Heart right ventricle (tissue), 16 donors: Measurements from ENCODE around the gene AGTR1. TPM values are rescaled to one million over a fixed set of nuclear protein-coding genes. Genes with fewer than 3 reads are reported as not detected.

ENCODE experiments used
- ATAC-seq, 8 donors: fragments of 200-7000 bp; cut with Tn5 transposase; one replicate each; pipeline ENCODE4 v1.9.1; 2020; ENCODE audit warnings: mild to moderate bottlenecking in 8 of 8, moderate library complexity in 8 of 8, moderate number of reproducible peaks in 1 of 8
- DNase-seq, 2 donors: peaks; one replicate each; pipeline ENCODE4 v3.0.0-alpha.2; 2020
- H3K27ac ChIP-seq, 10 donors: fragments of 200-600 bp; sonication (generic) in 2 of 10; one replicate each; pipeline versions ENCODE4 v1.5.0 to v1.8.0; 2020 to 2022; ENCODE audit warnings: mild to moderate bottlenecking in 3 of 10
- H3K27me3 ChIP-seq, 7 donors: fragments of 200-600 bp; one replicate each; pipeline ENCODE4 v1.8.0; 2021 to 2022; ENCODE audit warnings: mild to moderate bottlenecking in 2 of 7
- H3K36me3 ChIP-seq, 9 donors: fragments of 200-600 bp; sonication (generic) in 1 of 9; one replicate each; pipeline versions ENCODE4 v1.5.0 to v1.8.0; 2020 to 2022; ENCODE audit warnings: mild to moderate bottlenecking in 2 of 9
- H3K4me1 ChIP-seq, 9 donors: fragments of 200-600 bp; sonication (generic) in 1 of 9; one replicate each; pipeline versions ENCODE4 v1.5.0 to v1.8.0; 2020 to 2022; ENCODE audit warnings: mild to moderate bottlenecking in 4 of 9
- H3K4me3 ChIP-seq, 10 donors: fragments of 200-600 bp; sonication (generic) in 2 of 10; one replicate each; pipeline versions ENCODE4 v1.5.0 to v1.8.0; 2020 to 2022; ENCODE audit warnings: mild to moderate bottlenecking in 7 of 10, moderate library complexity in 2 of 10
- H3K9me3 ChIP-seq, 11 donors: fragments of 200-600 bp in 10 of 11; sonication (generic) in 2 of 11; one replicate each; pipeline versions ENCODE4 v1.5.0 to v1.8.0; 2013 to 2022; ENCODE audit warnings: mild to moderate bottlenecking in 2 of 11, control low read depth in 1 of 11, moderate library complexity in 1 of 11
- WGBS, 2 donors: extraction: QIAGEN DNeasy Blood & Tissue Kit; methylation state at CpG; one replicate each; pipeline ENCODE4 v1.1.7; 2013; ENCODE audit warnings: inconsistent platforms in 1 of 2; 5-methylcytosine and 5-hydroxymethylcytosine counted together
- intact Hi-C, 10 donors: fragments of 100-400 bp; cut with DNase I; formaldehyde crosslinking; loops; one replicate each; pipeline versions ENCODE4 v1.11.1 to v1.14.2; 2022
- long read RNA-seq, 3 donors: library from polyadenylated mRNA; unstranded; transcript quantifications; one replicate each; pipeline ENCODE4 v2.0.0, GENCODE V29; 2020 to 2021
- polyA plus RNA-seq, 2 donors: library from polyadenylated mRNA; stranded (reverse); fragments of 200-250 nt; gene quantifications; one replicate each; pipeline ENCODE4 v1.2.3, GENCODE V29; 2013
- total RNA-seq, 10 donors: library from RNA; stranded (reverse); fragmentation: NEBNext Ultra II Directional in 3 of 10; extraction: Animal tissue kit (Norgen Biotek cat#: 25700) in 3 of 10; gene quantifications; one replicate each; pipeline versions ENCODE4 v1.2.1 to v1.2.4, GENCODE V29; 2021 to 2023
- TF ChIP-seq, protein P1 (sequence below), 9 donors: fragments of 200-600 bp; sonication (generic) in 2 of 9; IDR thresholded peaks; one replicate each; pipeline versions ENCODE4 v1.5.0 to v1.8.0; 2021 to 2022; ENCODE audit warnings: antibody characterized with exemption in 9 of 9, mild to moderate bottlenecking in 5 of 9, moderate library complexity in 1 of 9
- donor health status: Arrhythmogenic right ventricular cardiomyopathy.
- donor health status: ischemic (EF 13 %, LVEDD 7.1; RV severe dilation, severe dysfunction).
- donor health status: healthy with polysubstance abuse.
- donor health status: DM: no; HTN: yes; CAD: no.
- donor health status: DM: no; HTN: no; CAD: no.
- donor health status: ischemic (EF 25% LVEDD 6.9; RV normal size, moderate dysfunction).
- donor health status: ischemic (EF 25% LVEDD 5.7; RV mildly dilated, moderate dysfunction).
- donor health status: healthy.
- donor health status: DM: yes; HTN: yes; CAD: no.
- donor health status: Ischemic cardiomyopathy.
- donor health status: ischemic (EF 35%, LVEDD 5.7; RV mildly dilated, moderate dysfunction).
- donor health status: nonischemic (EF 11% LVEDD 7.7; RV severe dilation, severe dysfunction).
- donor health status: DM: yes; HTN: yes; CAD: no.
- donor health status: PGD.
- donor health status: ischemic (EF 29% LVEDD 5.4; RV normal size, mild dysfunction).
- donor health status: nonischemic (EF 23%, LVEDD 6.1; RV moderate dilation, normal function).

AGTR1 gene
- total RNA-seq (1 to 10 TPM in 3 of 10 donors, under 1 TPM in 7; 0.28 to 3.6 (median 0.80) TPM), polyA plus RNA-seq (1 to 10 TPM; 2.5 to 4.5 TPM)
- long read RNA-seq, donor 1, partial matches to known transcripts = 0 of 2 reads
- long read RNA-seq, donor 1, other reads (novel, unspliced or antisense) = 0 of 2 reads
- long read RNA-seq, donor 2, partial matches to known transcripts = 0 of 3 reads
- long read RNA-seq, donor 2, other reads (novel, unspliced or antisense) = 0 of 3 reads
- long read RNA-seq, donor 3 = 0 reads

- 1 to 2% methylated on average over 60 to 61 of the region's 61 CpGs for WGBS, 2 donors
- H3K27me3 ChIP-seq = peaks cover 0 to 37% (median 15%) of the 10 kb centered on the region in 7 donors
- no peaks in the 10 kb centered on the region for H3K9me3 ChIP-seq
- H3K4me3 ChIP-seq = peak within 1 kb of the TSS; percentile 9 to 65 (median 54)
- TF ChIP-seq, protein P1, sequence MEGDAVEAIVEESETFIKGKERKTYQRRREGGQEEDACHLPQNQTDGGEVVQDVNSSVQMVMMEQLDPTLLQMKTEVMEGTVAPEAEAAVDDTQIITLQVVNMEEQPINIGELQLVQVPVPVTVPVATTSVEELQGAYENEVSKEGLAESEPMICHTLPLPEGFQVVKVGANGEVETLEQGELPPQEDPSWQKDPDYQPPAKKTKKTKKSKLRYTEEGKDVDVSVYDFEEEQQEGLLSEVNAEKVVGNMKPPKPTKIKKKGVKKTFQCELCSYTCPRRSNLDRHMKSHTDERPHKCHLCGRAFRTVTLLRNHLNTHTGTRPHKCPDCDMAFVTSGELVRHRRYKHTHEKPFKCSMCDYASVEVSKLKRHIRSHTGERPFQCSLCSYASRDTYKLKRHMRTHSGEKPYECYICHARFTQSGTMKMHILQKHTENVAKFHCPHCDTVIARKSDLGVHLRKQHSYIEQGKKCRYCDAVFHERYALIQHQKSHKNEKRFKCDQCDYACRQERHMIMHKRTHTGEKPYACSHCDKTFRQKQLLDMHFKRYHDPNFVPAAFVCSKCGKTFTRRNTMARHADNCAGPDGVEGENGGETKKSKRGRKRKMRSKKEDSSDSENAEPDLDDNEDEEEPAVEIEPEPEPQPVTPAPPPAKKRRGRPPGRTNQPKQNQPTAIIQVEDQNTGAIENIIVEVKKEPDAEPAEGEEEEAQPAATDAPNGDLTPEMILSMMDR (IDR thresholded peaks at IDR 0.05) = no peak
- peak; percentile 38 to 95 (median 89) for ATAC-seq
- intact Hi-C loops = no loop called here
- no peaks in the 10 kb centered on the region for H3K4me1 ChIP-seq
- peak within 1 kb of the TSS in 7 of 10 donors; percentile 18 to 72 (median 39) for H3K27ac ChIP-seq
- DNase-seq = peak; percentile 67 to 79
- H3K36me3 ChIP-seq = no peaks in the 10 kb centered on the region
These were observed at the start of gene AGTR1 for GRCh38 chr3:148697306-148698189. Gene AGTR1, plus strand, starts transcription at chr3:148697903. Its CDS starts 43,133 bp downstream, at chr3:148741036.

DNA sequence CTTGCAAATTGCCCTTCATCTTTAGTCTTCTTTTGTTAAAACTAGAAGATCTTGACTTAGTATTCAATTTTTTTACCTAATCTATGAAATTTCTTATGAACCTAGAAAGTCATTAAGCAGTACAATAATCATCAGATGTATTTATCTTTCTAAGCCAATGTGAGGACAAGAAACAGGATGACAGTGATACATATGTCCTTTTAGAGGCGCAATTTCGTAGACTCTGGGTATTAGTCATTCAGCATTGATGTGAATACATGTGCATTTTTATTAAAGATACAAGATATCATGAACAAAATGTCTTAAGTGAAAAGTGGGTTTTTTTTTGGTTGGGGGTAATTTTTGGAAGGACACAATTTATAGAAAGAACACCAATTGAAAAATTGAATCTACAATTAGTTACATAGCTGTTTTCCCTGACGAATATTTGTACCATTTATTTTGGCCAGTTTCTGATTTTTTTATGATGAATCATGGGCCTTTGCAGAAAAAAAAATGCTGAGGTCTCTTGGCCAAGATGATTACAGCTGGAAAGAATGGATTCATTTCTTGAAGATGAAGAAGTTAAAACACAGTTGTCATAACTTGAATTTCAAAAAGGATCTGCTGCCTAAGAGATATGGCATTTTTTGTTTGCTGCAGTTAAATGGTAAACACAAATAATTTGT, 48.9 kb upstream of the AGTR1 start:
- ATAC-seq (peak in 2 of 8 donors; percentile 46 to 67), DNase-seq (no peak)
- whole genome bisulfite sequencing, 2 donors = 64 to 77% methylated on average over 3 of the region's 3 CpGs
- peaks cover 0 to 5% (median 0%) of the 10 kb centered on the region in 9 donors for H3K4me1 ChIP-seq
- intact Hi-C loops = loop anchor here in 1 of 10 donors (5.0 kb wide), 1 partner anchor 47 kb away; no protein-coding TSS in a partner anchor
- no peaks in the 10 kb centered on the region for H3K27me3 ChIP-seq
- H3K4me3 ChIP-seq = no peak overlapping the region
- no peaks in the 10 kb centered on the region for H3K9me3 ChIP-seq
- TF ChIP-seq, protein P1 (IDR thresholded peaks at IDR 0.05) = no peak
- H3K36me3 ChIP-seq = no peaks in the 10 kb centered on the region
- peak overlapping the region in 2 of 10 donors; percentile 3 to 4 for H3K27ac ChIP-seq

- DNase-seq = no peak
- no peaks in the 10 kb centered on the region for H3K9me3 ChIP-seq
- no peak for ATAC-seq
- intact Hi-C loops = no loop called here
- no peaks in the 10 kb centered on the region for H3K27me3 ChIP-seq
- 70 to 80% methylated on average over 6 of the region's 6 CpGs for WGBS, 2 donors
- TF ChIP-seq, protein P1 (IDR thresholded peaks at IDR 0.05) = no peak
- no peaks in the 10 kb centered on the region for H3K36me3 ChIP-seq
- no peak overlapping the region for H3K27ac ChIP-seq
- H3K4me1 ChIP-seq = peaks cover 0 to 5% (median 0%) of the 10 kb centered on the region in 9 donors
- H3K4me3 ChIP-seq = no peak overlapping the region
These were observed 46.2 kb upstream of the AGTR1 start for GRCh38 chr3:148651549-148651948.

- intact Hi-C loops = no loop called here
- no peak overlapping the region for H3K27ac ChIP-seq
- TF ChIP-seq, protein P1 (IDR thresholded peaks at IDR 0.05) = no peak
- no peaks in the 10 kb centered on the region for H3K36me3 ChIP-seq
- H3K9me3 ChIP-seq = no peaks in the 10 kb centered on the region
- no peak for ATAC-seq
- no peaks in the 10 kb centered on the region for H3K27me3 ChIP-seq
- 87 to 89% methylated on average over 4 of the region's 4 CpGs for WGBS, 2 donors
- no peak for DNase-seq
- H3K4me1 ChIP-seq = no peaks in the 10 kb centered on the region
- no peak overlapping the region for H3K4me3 ChIP-seq
These were observed 43.3 kb upstream of the AGTR1 start for GRCh38 chr3:148654433-148654832.
